Breast epithelium (tissue), 4 donors: ENCODE data around the gene DLG4. TPM values are rescaled to one million over a fixed set of nuclear protein-coding genes. Genes with fewer than 3 reads are reported as not detected.

ENCODE experiments used
- DNase-seq, 2 donors: peaks; one replicate each; pipeline ENCODE4 v3.0.0-alpha.2; 2019; ENCODE audit warnings: low spot score in 2 of 2
- H3K27ac ChIP-seq, 2 donors: fragments of 200-600 bp; sonication (generic) in 1 of 2; one replicate each; pipeline ENCODE4 v1.5.1; 2016 to 2019; ENCODE audit warnings: mild to moderate bottlenecking in 1 of 2
- H3K27me3 ChIP-seq, 2 donors: fragments of 200-600 bp; sonication (generic) in 1 of 2; one replicate each; pipeline versions ENCODE4 v1.5.1 to v1.6.0; 2017 to 2019; ENCODE audit warnings: control low read depth in 1 of 2, mild to moderate bottlenecking in 1 of 2
- H3K36me3 ChIP-seq: fragments of 200-600 bp; one replicate; pipeline ENCODE4 v1.5.1; 2019
- H3K4me1 ChIP-seq, 2 donors: fragments of 200-600 bp; sonication (generic); one replicate each; pipeline ENCODE4 v1.5.1; 2016 to 2019; ENCODE audit warnings: control low read depth in 1 of 2
- H3K4me3 ChIP-seq, 3 donors: fragments of 200-600 bp; sonication (generic); 1 replicate in 2 of 3; 2 replicates in 1 of 3; pipeline ENCODE4 v1.5.1; 2016 to 2019; ENCODE audit warnings: mild to moderate bottlenecking in 3 of 3, moderate library complexity in 2 of 3
- H3K9me3 ChIP-seq, 2 donors: fragments of 200-600 bp; sonication (generic) in 1 of 2; one replicate each; pipeline ENCODE4 v1.5.1; 2016 to 2019; ENCODE audit warnings: control low read depth in 1 of 2
- CTCF ChIP-seq, 3 donors: fragments of 450-650 bp; IDR thresholded peaks; one replicate each; pipeline ENCODE4 v1.5.1; 2016 to 2017; ENCODE audit warnings: antibody characterized with exemption in 3 of 3, mild to moderate bottlenecking in 3 of 3, moderate library complexity in 3 of 3
- POLR2A ChIP-seq: fragments of 450-650 bp; IDR thresholded peaks from one replicate; pipeline ENCODE4 v1.6.1; 2016; ENCODE audit warnings: antibody characterized with exemption, mild to moderate bottlenecking, moderate library complexity
- POLR2AphosphoS5 ChIP-seq, 3 donors: sonication (generic); formaldehyde crosslinking; IDR thresholded peaks; one replicate each; pipeline ENCODE4 v1.6.1; 2017; ENCODE audit warnings: antibody characterized with exemption in 3 of 3
- intact Hi-C: fragments of 100-400 bp; cut with DNase I; formaldehyde crosslinking; loops from one replicate; pipeline ENCODE4 v1.15.1; 2023; ENCODE audit warnings: low total_unique reads
- total RNA-seq, 3 donors: library from RNA; depleted of rRNA; stranded (reverse); fragments of >200 nt; gene quantifications; one replicate each; pipeline ENCODE4 v1.1.0, GENCODE V29; 2016

The DLG4 gene
- total RNA-seq, 3 donors from 2014 or later: 7.2 to 18.4 (median 11.1) TPM

- TF ChIP-seq POLR2A (no peak), CTCF (IDR thresholded peaks at IDR 0.05) (no peak), POLR2AphosphoS5 (IDR thresholded peaks at IDR 0.05) (no peak)
- Histone ChIP-seq H3K36me3 (no peaks in the 10 kb centered on the region), H3K4me1 (peaks cover 4 to 38% of the 10 kb centered on the region in 2 donors), H3K27me3 (no peaks in the 10 kb centered on the region), H3K9me3 (no peaks in the 10 kb centered on the region), H3K27ac (peak overlapping the region; percentile 100), H3K4me3 (peak overlapping the region; percentile 44 to 70 (median 47))
- intact Hi-C loops: no loop called here
- DNase-seq: no peak
These were observed 2.3 kb downstream of the DLG4 start for GRCh38 chr17:7217113-7217987.

- Histone ChIP-seq H3K9me3 (no peaks in the 10 kb centered on the region), H3K27me3 (no peaks in the 10 kb centered on the region), H3K27ac (peak overlapping the region; percentile 100), H3K4me1 (peaks cover 4 to 37% of the 10 kb centered on the region in 2 donors), H3K36me3 (no peaks in the 10 kb centered on the region), H3K4me3 (peak overlapping the region; percentile 44 to 70 (median 47))
- TF ChIP-seq POLR2AphosphoS5 (IDR thresholded peaks at IDR 0.05) (no peak), POLR2A (no peak), CTCF (IDR thresholded peaks at IDR 0.05) (no peak)
- intact Hi-C loops: no loop called here
- no peak for DNase-seq
These were observed 3.2 kb downstream of the DLG4 start for GRCh38 chr17:7216242-7217112.

- H3K27ac ChIP-seq: peak overlapping the region; percentile 100
- intact Hi-C loops: no loop called here
- H3K27me3 ChIP-seq: no peaks in the 10 kb centered on the region
- H3K9me3 ChIP-seq: no peaks in the 10 kb centered on the region
- peaks cover under 1 to 29% of the 10 kb centered on the region in 2 donors for H3K4me1 ChIP-seq
- peak overlapping the region; percentile 2 to 70 (median 61) for H3K4me3 ChIP-seq
- TF ChIP-seq POLR2A: no peak
- TF ChIP-seq POLR2AphosphoS5 (IDR thresholded peaks at IDR 0.05): no peak
- TF ChIP-seq CTCF (IDR thresholded peaks at IDR 0.05): no peak
- H3K36me3 ChIP-seq: no peaks in the 10 kb centered on the region
- no peak for DNase-seq
These were observed 3.9 kb downstream of the DLG4 start for GRCh38 chr17:7215652-7216180.

- H3K27ac ChIP-seq: peak overlapping the region; percentile 100
- no peak for TF ChIP-seq CTCF (IDR thresholded peaks at IDR 0.05)
- peak in 2 of 3 donors; percentile 7 to 25 for TF ChIP-seq POLR2AphosphoS5 (IDR thresholded peaks at IDR 0.05)
These were observed 4.4 kb downstream of the DLG4 start for GRCh38 chr17:7215136-7215638.

More at GRCh38 chr17:7215136-7215638, 4.4 kb downstream of the DLG4 start:
- intact Hi-C loops: no loop called here
- Histone ChIP-seq H3K4me1 (peaks cover 0 to 29% of the 10 kb centered on the region in 2 donors), H3K27me3 (no peaks in the 10 kb centered on the region), H3K36me3 (no peaks in the 10 kb centered on the region), H3K9me3 (no peaks in the 10 kb centered on the region), H3K4me3 (peak overlapping the region; percentile 43 to 70 (median 61))
- DNase-seq: no peak
